ENCODE data around the gene COX15.
"Not testable (repeated sequence)": the region's sequence is repeated elsewhere in the genome, so short reads cannot be mapped to it uniquely, and the experiment has no call there.

COX15 gene

GRCh38 chr10:99740933-99741559 lies 9.1 kb upstream of the COX15 start:
- no peak for DNase-seq

DNA sequence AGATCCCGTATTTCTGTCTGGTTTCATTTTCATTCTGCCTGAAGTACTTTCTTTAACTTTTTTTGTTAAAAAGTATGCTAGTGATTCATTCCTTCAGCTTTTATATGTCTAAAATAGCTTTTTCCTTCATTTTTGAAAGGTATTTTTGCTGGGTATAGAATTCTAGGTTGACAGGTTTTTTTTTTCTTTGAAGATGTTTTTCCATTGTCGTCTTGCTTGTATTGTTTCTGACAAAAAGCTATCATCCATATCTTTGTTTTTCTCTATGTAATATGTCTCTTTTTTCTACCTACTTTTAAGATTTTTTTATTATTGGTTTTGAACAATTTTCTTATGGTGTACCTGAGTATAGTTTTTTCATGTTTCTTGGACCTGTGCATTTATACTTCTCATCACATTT lies 8.3 kb upstream of the COX15 start:
- no peak for DNase-seq

DNA sequence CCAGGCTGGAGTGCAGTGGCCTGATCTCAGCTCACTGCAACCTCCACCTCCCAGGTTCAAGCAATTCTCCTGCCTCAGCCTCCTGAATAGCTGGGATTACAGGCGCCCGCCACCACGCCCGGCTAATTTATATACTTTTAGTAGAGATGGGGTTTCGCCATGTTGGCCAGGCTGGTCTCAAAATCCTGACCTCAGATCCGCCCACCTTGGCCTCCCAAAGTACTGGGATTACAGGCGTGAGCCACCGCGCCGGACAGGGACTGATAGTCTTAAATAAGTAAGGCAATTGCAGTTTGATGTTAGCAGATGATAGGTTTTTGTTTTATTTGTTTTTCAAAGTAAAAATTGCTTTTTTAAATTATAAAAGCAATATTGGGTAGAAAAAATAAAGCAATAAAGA lies 2.2 kb upstream of the COX15 start:
- DNase-seq = not testable (repeated sequence)

GRCh38 chr10:99733366-99733765 lies 1.4 kb upstream of the COX15 start:
- no peak for DNase-seq

DNA sequence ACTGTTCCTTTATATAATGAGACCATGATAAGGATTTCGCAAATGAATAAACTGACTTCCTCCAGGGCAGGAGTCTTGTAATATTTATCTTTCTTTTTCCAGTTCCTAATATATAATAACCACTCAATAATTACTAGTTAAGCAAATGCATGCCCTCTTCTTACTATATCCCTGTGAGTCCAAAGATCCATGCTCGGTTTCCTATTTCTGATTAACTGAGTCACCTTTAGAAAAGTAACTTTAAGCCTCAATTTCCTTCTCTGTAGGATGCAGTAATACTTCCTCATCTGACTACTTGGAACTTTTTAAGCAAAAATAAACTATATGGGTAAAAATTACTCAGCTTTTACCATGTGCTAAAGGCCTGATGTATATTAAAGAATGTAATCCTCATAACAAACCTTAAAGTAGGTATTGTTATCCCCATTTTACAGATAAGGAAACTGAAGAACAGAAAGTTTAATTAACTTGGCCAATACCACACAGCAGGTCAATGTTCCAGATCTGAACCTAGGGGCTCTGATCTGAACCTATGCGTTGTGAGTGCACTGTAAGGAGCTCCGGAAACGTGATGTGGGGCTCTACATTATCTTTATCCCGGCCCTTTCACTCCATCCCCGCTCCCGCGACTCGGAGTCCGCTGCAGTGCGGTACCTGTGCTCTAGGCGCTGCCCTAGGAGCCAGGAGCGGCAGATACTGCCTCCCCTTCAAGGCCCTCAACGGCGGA lies 458 bp downstream of the COX15 start:
- no peak for DNase-seq

DNA sequence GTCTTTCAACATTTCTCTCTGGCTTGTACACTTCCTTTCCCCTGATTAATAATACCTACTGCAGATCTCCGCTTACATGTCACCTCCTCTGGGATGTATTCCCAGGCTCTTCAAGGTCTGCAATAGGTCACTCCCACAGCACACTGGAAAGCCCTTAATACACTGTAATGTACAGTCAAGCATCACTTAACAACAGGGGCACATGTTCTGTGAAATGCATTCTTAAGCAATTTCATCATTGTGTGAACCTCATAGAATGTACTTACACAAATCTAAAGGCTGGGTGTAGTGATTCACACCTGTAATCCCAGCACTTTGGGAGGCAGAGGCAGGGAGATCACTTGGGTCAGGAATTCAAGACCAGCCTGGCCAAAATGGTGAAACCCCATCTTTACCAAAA lies 1.9 kb downstream of the COX15 start:
- DNase-seq = no peak

DNA sequence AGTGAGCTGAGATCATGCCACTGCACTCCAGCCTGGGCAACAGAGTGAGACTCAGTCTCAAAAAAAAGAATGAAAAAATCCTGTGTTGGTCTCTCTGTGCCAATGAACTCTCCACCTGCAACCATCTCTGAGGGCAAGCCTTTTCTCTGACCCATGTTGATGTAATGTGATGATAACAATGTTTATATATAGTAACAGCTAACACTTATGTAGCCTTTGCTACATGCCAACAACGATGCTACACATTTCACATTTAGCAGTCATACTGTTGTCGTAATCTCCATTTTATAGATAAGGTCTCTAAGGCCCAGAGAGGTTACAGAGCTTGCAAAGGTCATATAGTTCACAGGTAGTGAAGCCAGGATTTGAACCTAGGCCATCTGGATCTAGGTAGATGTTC lies 11.5 kb downstream of the COX15 start:
- DNase-seq = no peak

GRCh38 chr10:99714446-99714845 lies 17.5 kb downstream of the COX15 start:
- DNase-seq = no peak

- peak in 2 of 5 donors; percentile 21 to 46 for DNase-seq
These were observed 20.7 kb downstream of the COX15 start for GRCh38 chr10:99711129-99711719.

GRCh38 chr10:99709480-99710229 lies 22.3 kb downstream of the COX15 start:
- no peak for DNase-seq

- no peak for DNase-seq
These were observed 23.4 kb downstream of the COX15 start for GRCh38 chr10:99708428-99709012.

- DNase-seq = no peak
These were observed 31.3 kb downstream of the COX15 start for GRCh38 chr10:99700649-99701048.

DNA sequence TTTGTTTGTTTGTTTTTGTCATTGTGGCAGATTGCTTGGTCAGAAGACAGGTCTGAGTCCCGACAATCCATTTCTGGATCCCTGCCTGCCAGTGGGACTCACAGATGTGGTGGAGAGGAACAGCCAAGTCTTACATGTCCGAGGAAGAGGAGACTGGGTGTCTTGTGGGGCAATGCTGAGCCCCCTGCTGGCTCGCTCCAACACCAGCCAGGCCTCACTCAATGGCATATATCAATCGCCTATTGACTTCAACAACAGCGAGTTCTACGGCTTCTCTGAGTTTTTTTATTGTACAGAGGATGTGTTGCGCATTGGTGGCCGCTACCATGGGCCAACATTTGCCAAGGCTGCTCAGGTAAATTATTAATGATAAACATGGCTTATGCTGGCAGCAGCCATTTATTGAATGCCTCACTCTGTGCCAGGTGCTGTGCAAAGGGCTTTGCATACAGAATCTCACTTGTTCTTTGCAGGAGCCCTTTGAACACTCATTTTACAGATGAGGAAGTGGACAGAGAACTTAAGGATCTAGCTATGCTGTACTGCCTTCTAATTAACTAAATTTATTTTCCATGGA lies 33.3 kb downstream of the COX15 start:
- DNase-seq = no peak

GRCh38 chr10:99695761-99696160 lies 36.2 kb downstream of the COX15 start:
- DNase-seq = no peak

- no peak for DNase-seq
These were observed 37.9 kb downstream of the COX15 start for GRCh38 chr10:99693933-99694583.

DNA sequence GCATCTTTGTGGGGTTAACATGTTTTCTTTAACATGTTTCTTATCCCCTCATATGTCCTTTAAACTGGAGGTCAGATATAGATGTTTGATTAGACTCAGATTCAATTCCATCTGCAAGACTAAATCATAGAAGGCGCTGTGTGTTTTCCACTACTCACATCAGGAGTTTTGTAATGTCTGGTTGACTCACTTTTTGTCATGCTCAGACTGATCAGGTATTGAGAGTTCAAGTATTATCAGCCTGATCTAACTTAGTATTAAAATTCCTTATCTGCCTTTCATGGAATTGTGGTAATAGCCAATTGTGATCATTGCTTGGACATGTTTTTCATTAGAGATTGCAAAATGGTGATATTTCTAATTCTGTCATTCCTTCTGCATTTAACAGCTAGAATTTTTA lies 42.5 kb downstream of the COX15 start:
- no peak for DNase-seq

GRCh38 chr10:99685597-99685967 lies 46.3 kb downstream of the COX15 start:
- DNase-seq = no peak

DNA sequence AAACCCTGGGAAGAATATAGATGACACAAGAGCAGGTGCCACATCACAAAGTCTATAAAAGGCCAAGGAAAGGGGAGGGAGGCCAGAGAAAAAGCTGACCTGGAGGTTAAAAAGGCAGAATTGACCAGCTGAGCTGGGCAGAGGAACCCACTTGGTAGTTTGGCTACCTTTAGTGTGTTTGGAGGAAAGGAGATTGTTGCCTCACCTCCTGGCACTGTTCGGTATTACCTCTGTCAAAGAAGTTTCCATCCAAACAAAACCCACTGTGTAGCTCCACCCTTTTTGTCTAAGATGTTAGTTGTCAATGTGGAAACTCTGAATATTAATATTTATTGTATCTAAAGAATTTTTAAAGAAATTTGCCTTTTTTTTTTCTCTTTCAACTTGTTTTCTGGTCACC lies 49.2 kb downstream of the COX15 start:
- DNase-seq = no peak

Measured in T-helper 1 cell (primary cell).